ENCODE results near the gene CCDC61.

- TF ChIP-seq EZH2 (IDR thresholded peaks at IDR 0.05) (no peak), POLR2AphosphoS5 (IDR thresholded peaks at IDR 0.05; ENCODE audit: borderline replicate concordance, low read depth, low read length) (no peak)
These were observed 9.9 kb upstream of the CCDC61 start for GRCh38 chr19:45985321-45985720.
